ENCODE results near the gene DLX1. TPM values are rescaled to one million over a fixed set of nuclear protein-coding genes. Genes with fewer than 3 reads are reported as not detected.
"Not testable (repeated sequence)": the region's sequence is repeated elsewhere in the genome, so short reads cannot be mapped to it uniquely, and the experiment has no call there.

DLX1 gene
- total RNA-seq, 3 donors from 2014 or later: 0.29 TPM; not detected in 2

DNA sequence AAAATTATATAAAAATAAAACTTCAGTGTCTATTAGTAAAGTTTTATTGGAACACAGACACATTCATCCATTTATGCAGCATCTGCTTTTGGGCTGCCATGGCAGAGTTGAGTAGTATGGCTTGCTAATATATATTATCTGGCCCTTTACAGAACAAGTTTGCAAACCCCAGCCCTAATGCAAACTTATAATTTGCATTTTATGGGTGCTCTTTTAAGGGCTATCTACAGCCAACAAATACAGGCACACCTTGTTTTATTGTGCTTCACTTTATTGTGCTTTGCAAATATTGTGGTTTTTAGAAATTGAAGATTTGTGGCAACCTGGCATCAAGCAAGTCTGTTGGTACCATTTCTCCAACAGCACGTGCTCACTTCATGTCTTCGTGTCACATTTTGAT is 52.6 kb downstream of the DLX1 start:
- TF ChIP-seq CTCF (IDR thresholded peaks at IDR 0.05): no peak
- no peak for TF ChIP-seq POLR2AphosphoS5 (IDR thresholded peaks at IDR 0.05)
- H3K4me3 ChIP-seq: no peak overlapping the region
- H3K36me3 ChIP-seq: no peaks in the 10 kb centered on the region
- no peaks in the 10 kb centered on the region for H3K4me1 ChIP-seq
- H3K27me3 ChIP-seq: no peaks in the 10 kb centered on the region
- intact Hi-C loops (cut with DNase I; ENCODE audit: low total_unique reads): no loop called here
- no peak overlapping the region for H3K27ac ChIP-seq
- no peak for DNase-seq (ENCODE audit: low spot score in 2 of 2)
- peaks cover 0 to 6% of the 10 kb centered on the region in 2 donors for H3K9me3 ChIP-seq

GRCh38 chr2:172138727-172139126 is 53.4 kb downstream of the DLX1 start:
- H3K9me3 ChIP-seq; H3K27ac ChIP-seq; intact Hi-C loops (cut with DNase I; ENCODE audit: low total_unique reads): not testable (repeated sequence)

More at GRCh38 chr2:172138727-172139126, 53.4 kb downstream of the DLX1 start:
- not testable (repeated sequence) for H3K4me3 ChIP-seq; H3K36me3 ChIP-seq; H3K27me3 ChIP-seq; H3K4me1 ChIP-seq; DNase-seq (ENCODE audit: low spot score in 2 of 2)

Other genes starting within 250 kb of the DLX1 start
- gene SLC25A12, start 191.3 kb upstream of the DLX1 start, total RNA-seq: 10 to 100 TPM; 15.5 to 54.7 (median 39.2) TPM
- 10 to 100 TPM; 24.0 to 53.4 (median 35.4) TPM for gene HAT1, start 163.0 kb upstream of the DLX1 start, total RNA-seq
- gene METAP1D, start 85.6 kb upstream of the DLX1 start, total RNA-seq: 10 to 100 TPM in 1 of 3 donors, 1 to 10 TPM in 2; 6.2 to 12.5 (median 7.8) TPM
- gene DLX2, start 17.4 kb downstream of the DLX1 start, total RNA-seq: under 1 TPM in 1 of 3 donors, not detected in 2; 0.44 TPM

Data from breast epithelium (tissue), 4 donors.